HEK293 (cell line): Measurements from ENCODE around the gene PHF20.
"Not testable (repeated sequence)": the region's sequence is repeated elsewhere in the genome, so short reads cannot be mapped to it uniquely, and the experiment has no call there.

Experiments used
- MEIS1 ChIP-seq: sonication (generic); formaldehyde crosslinking; IDR thresholded peaks from 2 replicates; pipeline ENCODE4 v1.8.1; 2022; ENCODE audit warnings: missing genetic modification reagents, mild to moderate bottlenecking, borderline replicate concordance
- YY2 ChIP-seq: fragments of 450-650 bp; formaldehyde crosslinking; IDR thresholded peaks from 2 replicates; pipeline ENCODE4 v1.5.1; 2016; ENCODE audit warnings: missing biosample characterization, missing genetic modification characterization
- ZNF266 ChIP-seq: fragments of 450-650 bp; formaldehyde crosslinking; IDR thresholded peaks from 2 replicates; pipeline ENCODE4 v1.5.1; 2016; ENCODE audit warnings: missing biosample characterization, missing genetic modification characterization, low read depth
- ZNF350 ChIP-seq: fragments of 450-650 bp; formaldehyde crosslinking; IDR thresholded peaks from 2 replicates; pipeline ENCODE4 v1.5.0; 2017; ENCODE audit warnings: missing biosample characterization, mild to moderate bottlenecking, missing genetic modification characterization
- ZNF549 ChIP-seq: fragments of 450-650 bp; IDR thresholded peaks from 2 replicates; pipeline ENCODE4 v1.5.1; 2018; ENCODE audit warnings: missing biosample characterization, missing genetic modification characterization, mild to moderate bottlenecking, inconsistent platforms, moderate library complexity
- ZSCAN16 ChIP-seq: fragments of 450-650 bp; formaldehyde crosslinking; IDR thresholded peaks from 2 replicates; pipeline ENCODE4 v1.5.1; 2016; ENCODE audit warnings: missing biosample characterization, missing genetic modification characterization
- TF ChIP-seq, protein P1 (sequence below): fragments of 450-650 bp; formaldehyde crosslinking; IDR thresholded peaks from 2 replicates; pipeline ENCODE4 v1.5.1; 2016; ENCODE audit warnings: missing biosample characterization, missing genetic modification characterization
- TF ChIP-seq, protein P2 (sequence below): fragments of 450-650 bp; formaldehyde crosslinking; IDR thresholded peaks from 2 replicates; pipeline ENCODE4 v1.5.1; 2016; ENCODE audit warnings: missing biosample characterization, missing genetic modification characterization
- TF ChIP-seq, protein P3 (sequence below): fragments of 450-650 bp; formaldehyde crosslinking; IDR thresholded peaks from 2 replicates; pipeline ENCODE4 v1.5.1; 2016; ENCODE audit warnings: missing biosample characterization, missing genetic modification characterization

DNA sequence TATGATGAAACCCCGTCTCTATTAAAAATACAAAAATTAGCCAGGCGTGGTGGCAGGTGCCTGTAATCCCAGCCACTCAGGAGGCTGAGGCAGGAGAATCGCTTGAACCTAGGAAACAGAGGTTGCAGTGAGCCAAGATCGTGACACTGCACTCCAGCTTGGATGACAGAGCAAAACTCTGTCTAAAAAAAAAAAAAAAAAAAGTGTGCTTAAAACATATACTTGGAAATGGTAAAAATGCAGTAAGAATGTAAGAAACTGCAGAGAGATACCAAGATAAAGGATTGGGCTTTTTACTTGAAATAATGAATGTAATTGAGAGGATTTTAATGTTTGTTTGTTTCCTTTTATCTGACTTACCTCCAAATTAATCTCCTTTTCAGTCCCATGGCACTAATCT, 129.4 kb downstream of the PHF20 start:
- not testable (repeated sequence) for TF ChIP-seq ZNF266 (tag by site-specific recombination); ZSCAN16; ZNF549 (tag by site-specific recombination); MEIS1 (CRISPR knock-in tag); ZNF350 (tag by site-specific recombination); YY2
- TF ChIP-seq, protein P1, sequence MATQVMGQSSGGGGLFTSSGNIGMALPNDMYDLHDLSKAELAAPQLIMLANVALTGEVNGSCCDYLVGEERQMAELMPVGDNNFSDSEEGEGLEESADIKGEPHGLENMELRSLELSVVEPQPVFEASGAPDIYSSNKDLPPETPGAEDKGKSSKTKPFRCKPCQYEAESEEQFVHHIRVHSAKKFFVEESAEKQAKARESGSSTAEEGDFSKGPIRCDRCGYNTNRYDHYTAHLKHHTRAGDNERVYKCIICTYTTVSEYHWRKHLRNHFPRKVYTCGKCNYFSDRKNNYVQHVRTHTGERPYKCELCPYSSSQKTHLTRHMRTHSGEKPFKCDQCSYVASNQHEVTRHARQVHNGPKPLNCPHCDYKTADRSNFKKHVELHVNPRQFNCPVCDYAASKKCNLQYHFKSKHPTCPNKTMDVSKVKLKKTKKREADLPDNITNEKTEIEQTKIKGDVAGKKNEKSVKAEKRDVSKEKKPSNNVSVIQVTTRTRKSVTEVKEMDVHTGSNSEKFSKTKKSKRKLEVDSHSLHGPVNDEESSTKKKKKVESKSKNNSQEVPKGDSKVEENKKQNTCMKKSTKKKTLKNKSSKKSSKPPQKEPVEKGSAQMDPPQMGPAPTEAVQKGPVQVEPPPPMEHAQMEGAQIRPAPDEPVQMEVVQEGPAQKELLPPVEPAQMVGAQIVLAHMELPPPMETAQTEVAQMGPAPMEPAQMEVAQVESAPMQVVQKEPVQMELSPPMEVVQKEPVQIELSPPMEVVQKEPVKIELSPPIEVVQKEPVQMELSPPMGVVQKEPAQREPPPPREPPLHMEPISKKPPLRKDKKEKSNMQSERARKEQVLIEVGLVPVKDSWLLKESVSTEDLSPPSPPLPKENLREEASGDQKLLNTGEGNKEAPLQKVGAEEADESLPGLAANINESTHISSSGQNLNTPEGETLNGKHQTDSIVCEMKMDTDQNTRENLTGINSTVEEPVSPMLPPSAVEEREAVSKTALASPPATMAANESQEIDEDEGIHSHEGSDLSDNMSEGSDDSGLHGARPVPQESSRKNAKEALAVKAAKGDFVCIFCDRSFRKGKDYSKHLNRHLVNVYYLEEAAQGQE (tag by site-specific recombination) = not testable (repeated sequence)
- TF ChIP-seq, protein P2, sequence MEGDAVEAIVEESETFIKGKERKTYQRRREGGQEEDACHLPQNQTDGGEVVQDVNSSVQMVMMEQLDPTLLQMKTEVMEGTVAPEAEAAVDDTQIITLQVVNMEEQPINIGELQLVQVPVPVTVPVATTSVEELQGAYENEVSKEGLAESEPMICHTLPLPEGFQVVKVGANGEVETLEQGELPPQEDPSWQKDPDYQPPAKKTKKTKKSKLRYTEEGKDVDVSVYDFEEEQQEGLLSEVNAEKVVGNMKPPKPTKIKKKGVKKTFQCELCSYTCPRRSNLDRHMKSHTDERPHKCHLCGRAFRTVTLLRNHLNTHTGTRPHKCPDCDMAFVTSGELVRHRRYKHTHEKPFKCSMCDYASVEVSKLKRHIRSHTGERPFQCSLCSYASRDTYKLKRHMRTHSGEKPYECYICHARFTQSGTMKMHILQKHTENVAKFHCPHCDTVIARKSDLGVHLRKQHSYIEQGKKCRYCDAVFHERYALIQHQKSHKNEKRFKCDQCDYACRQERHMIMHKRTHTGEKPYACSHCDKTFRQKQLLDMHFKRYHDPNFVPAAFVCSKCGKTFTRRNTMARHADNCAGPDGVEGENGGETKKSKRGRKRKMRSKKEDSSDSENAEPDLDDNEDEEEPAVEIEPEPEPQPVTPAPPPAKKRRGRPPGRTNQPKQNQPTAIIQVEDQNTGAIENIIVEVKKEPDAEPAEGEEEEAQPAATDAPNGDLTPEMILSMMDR = not testable (repeated sequence)
- TF ChIP-seq, protein P3, sequence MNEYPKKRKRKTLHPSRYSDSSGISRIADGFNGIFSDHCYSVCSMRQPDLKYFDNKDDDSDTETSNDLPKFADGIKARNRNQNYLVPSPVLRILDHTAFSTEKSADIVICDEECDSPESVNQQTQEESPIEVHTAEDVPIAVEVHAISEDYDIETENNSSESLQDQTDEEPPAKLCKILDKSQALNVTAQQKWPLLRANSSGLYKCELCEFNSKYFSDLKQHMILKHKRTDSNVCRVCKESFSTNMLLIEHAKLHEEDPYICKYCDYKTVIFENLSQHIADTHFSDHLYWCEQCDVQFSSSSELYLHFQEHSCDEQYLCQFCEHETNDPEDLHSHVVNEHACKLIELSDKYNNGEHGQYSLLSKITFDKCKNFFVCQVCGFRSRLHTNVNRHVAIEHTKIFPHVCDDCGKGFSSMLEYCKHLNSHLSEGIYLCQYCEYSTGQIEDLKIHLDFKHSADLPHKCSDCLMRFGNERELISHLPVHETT = not testable (repeated sequence)
